Colonic mucosa (tissue), 4 donors: ENCODE data around the gene THAP7. TPM values are rescaled to one million over a fixed set of nuclear protein-coding genes. Genes with fewer than 3 reads are reported as not detected.
"Not testable (repeated sequence)": the region's sequence is repeated elsewhere in the genome, so short reads cannot be mapped to it uniquely, and the experiment has no call there.

ENCODE experiments used
- DNase-seq: peaks from one replicate; pipeline ENCODE4 v3.0.0-alpha.2; 2020
- H3K27ac ChIP-seq: fragments of 200-600 bp; one replicate; pipeline ENCODE4 v1.8.0; 2021
- H3K27me3 ChIP-seq: fragments of 200-600 bp; one replicate; pipeline ENCODE4 v1.8.0; 2021
- H3K36me3 ChIP-seq: fragments of 200-600 bp; one replicate; pipeline ENCODE4 v1.8.0; 2021
- H3K4me1 ChIP-seq: fragments of 200-600 bp; one replicate; pipeline ENCODE4 v1.8.0; 2021; ENCODE audit warnings: mild to moderate bottlenecking
- H3K4me3 ChIP-seq: fragments of 200-600 bp; one replicate; pipeline ENCODE4 v1.8.0; 2021
- H3K9ac ChIP-seq, 2 donors: one replicate each; pipeline ENCODE4 v1.7.0; 2013; ENCODE audit warnings: control low read depth in 2 of 2, low read depth in 2 of 2, low read length in 2 of 2
- H3K9me3 ChIP-seq: fragments of 200-600 bp; one replicate; pipeline ENCODE4 v1.8.0; 2021
- CTCF ChIP-seq: fragments of 200-600 bp; IDR thresholded peaks from one replicate; pipeline ENCODE4 v1.8.0; 2022; ENCODE audit warnings: antibody characterized with exemption, mild to moderate bottlenecking
- intact Hi-C: fragments of 100-400 bp; cut with DNase I; formaldehyde crosslinking; loops from one replicate; pipeline ENCODE4 v1.14.1; 2022
- total RNA-seq, 2 donors: library from RNA; stranded (reverse); fragmentation: NEBNext Ultra II Directional in 1 of 2; extraction: Animal tissue kit (Norgen Biotek cat#: 25700) in 1 of 2; gene quantifications; one replicate each; pipeline ENCODE4 v1.2.1, GENCODE V29; 2021
- donor health status: healthy.
- donor health status: DM: no; HTN: no; CAD: no.
- donor health status: DM: no; HTN: no; CAD: no.

The THAP7 gene
- total RNA-seq, 2 donors from 2014 or later, result 12.9 to 23.3 TPM

- H3K36me3 ChIP-seq, result no peaks in the 10 kb centered on the region
- no peak for TF ChIP-seq CTCF
- H3K4me1 ChIP-seq, result peaks cover 9% of the 10 kb centered on the region
- peak overlapping the region; percentile 47 to 61 for H3K9ac ChIP-seq
- intact Hi-C loops, result no loop called here
- H3K27ac ChIP-seq, result peak overlapping the region; percentile 37
- peak overlapping the region; percentile 34 for H3K4me3 ChIP-seq
- no peaks in the 10 kb centered on the region for H3K27me3 ChIP-seq
- DNase-seq, result peak; percentile 84
- H3K9me3 ChIP-seq, result no peaks in the 10 kb centered on the region
Measured at GRCh38 chr22:21014202-21014725, 12.3 kb upstream of the THAP7 start.

DNA sequence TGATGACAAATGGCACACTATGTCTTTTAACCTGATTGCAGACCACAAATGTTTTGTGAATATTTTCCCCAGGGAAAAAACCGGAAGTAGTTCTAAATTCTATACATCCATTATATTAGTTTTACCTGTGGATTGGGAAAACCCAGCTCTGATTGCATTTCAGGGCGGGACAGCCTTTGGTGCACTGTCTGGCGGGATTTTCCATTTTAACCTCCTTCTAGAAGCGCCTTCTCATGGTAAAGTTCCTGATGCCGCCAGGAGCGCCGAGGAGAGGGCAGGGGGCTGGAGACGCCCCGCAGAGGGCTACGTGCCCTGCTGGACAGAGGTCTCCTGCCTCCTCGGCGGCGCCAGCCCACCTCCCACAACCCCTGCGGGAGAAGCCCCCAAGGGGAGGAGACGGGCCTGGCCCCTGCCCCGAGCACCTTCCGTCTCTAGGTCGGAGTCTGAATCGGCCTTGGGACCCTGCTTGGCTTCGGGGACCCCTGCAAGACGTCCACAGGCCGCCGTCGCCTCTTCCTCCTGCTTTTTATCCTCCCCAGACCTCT lies 11.8 kb upstream of the THAP7 start:
- peak overlapping the region; percentile 34 for H3K4me3 ChIP-seq

DNA sequence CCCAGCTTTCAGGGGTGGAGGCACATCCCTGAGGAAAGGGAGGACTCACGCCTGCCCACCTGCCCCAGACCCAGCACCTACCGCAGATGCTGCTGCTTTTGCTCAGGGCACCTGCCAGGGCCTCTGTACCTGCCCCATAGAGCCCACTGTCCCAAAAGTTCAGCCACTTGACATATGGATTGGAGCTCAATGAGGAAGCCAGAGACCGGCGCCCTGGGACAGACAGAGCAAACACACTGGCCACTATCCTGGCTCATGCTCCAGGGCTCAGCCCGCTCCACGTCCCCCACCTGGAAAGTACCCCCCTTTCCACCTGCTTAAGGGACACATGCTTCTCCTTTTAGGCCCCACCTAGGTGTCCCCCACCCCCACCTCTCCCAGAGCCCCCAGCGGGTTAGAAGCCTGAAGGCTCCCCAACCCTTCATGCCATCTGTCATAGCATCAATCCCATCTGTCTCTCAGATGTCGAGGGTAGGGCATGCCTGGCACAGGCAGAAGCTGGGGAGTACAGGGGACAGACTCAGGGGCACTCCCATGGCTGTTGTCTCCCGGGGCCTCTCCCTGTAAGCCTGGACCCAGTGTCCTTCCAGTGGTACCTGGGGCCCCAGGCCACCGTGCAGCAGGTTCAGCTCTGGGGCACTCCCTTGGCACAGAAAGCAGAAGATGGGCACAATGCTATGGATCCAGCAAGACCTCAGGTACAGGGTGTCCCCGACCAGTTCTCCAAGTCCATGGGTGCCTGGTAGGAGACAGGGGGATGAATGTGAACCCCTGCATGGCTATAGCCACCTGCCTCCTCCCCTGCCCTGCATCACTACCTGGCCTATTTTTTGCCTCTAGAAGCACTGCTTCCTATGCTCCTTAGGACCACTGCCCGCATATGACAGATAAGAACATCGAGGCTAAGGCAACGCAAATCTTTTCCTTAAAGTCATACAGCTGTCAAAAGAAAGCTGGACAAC lies 10.8 kb upstream of the THAP7 start:
- Histone ChIP-seq H3K4me3 (no peak overlapping the region), H3K9ac (no peak overlapping the region), H3K27me3 (no peaks in the 10 kb centered on the region), H3K9me3 (no peaks in the 10 kb centered on the region), H3K36me3 (no peaks in the 10 kb centered on the region), H3K27ac (no peak overlapping the region), H3K4me1 (peaks cover 9% of the 10 kb centered on the region)
- DNase-seq, result no peak
- no peak for TF ChIP-seq CTCF
- intact Hi-C loops, result no loop called here

More for the DNA sequence above, 11.8 kb upstream of the THAP7 start:
- no peak for DNase-seq
- TF ChIP-seq CTCF, result no peak
- peak overlapping the region; percentile 47 to 61 for H3K9ac ChIP-seq
- no peaks in the 10 kb centered on the region for H3K36me3 ChIP-seq
- intact Hi-C loops, result no loop called here
- H3K27me3 ChIP-seq, result no peaks in the 10 kb centered on the region
- peak overlapping the region; percentile 37 for H3K27ac ChIP-seq
- H3K9me3 ChIP-seq, result no peaks in the 10 kb centered on the region
- peaks cover 9% of the 10 kb centered on the region for H3K4me1 ChIP-seq

- intact Hi-C loops, result no loop called here
- H3K27me3 ChIP-seq, result no peaks in the 10 kb centered on the region
- TF ChIP-seq CTCF, result no peak
- H3K27ac ChIP-seq, result no peak overlapping the region
- peaks cover 9% of the 10 kb centered on the region for H3K4me1 ChIP-seq
- H3K9ac ChIP-seq, result no peak overlapping the region
- no peaks in the 10 kb centered on the region for H3K36me3 ChIP-seq
- no peak overlapping the region for H3K4me3 ChIP-seq
- no peaks in the 10 kb centered on the region for H3K9me3 ChIP-seq
- DNase-seq, result no peak
Measured at GRCh38 chr22:21010426-21011113, 8.7 kb upstream of the THAP7 start.

DNA sequence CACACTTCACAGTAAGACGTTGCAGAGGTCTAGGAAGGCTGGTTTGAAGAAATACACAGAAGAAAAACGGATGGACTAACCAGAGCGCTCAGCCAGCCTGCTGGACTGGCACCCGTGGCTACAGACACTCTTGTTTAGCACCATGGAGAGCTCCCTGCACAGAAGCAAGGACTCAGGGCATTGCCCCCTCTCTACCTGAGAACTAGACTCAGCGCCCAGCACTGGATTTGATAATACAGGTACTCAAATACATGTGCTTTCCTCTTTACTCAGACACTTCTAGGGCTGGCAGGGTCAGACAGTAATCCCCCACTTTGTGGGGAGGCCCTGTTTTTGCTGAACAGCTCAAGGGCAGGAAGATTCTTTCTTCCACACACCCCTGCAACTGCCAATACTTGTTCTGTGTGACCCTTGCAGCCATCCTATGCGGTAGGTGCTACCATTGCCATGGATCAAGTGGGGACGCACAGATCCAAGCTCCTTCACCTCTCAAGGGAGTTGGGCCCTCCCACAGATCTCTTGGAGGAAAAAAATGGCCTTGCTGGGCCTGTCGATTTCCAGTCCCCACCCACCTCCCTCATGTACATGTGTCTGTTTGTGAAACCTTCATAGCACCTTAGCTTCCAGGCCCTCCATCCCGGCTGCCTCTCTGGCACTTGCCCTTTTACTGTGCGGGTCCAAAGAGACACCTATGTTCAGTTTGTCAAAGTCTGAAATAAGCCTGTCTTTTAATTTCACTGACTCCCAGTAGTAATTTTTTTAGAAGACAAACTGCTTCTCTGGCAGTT lies 7.9 kb upstream of the THAP7 start:
- peak; percentile 30 for DNase-seq
- no peak overlapping the region for H3K9ac ChIP-seq
- H3K27ac ChIP-seq, result no peak overlapping the region
- no peak overlapping the region for H3K4me3 ChIP-seq
- H3K36me3 ChIP-seq, result no peaks in the 10 kb centered on the region
- no peak for TF ChIP-seq CTCF
- H3K27me3 ChIP-seq, result no peaks in the 10 kb centered on the region
- no peaks in the 10 kb centered on the region for H3K9me3 ChIP-seq
- H3K4me1 ChIP-seq, result peaks cover 7% of the 10 kb centered on the region
- intact Hi-C loops, result no loop called here

DNA sequence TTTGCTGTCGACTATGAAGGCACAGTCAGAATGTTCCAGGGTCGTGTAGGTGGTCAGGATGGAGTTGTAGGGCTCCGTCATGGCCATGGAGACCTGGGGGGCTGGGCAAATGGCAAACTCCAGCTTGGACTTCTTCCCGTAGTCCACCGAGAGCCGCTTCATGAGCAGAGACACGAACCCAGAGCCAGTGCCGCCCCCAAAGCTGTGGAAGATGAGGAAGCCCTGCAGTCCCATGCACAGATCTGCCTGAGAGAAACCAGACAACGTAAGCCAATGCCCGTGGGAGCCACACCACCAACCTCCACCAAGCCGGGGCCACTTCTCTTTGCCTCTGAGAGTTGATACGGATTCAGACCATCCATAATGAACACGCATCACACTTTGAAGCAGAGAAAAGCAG lies 7.3 kb upstream of the THAP7 start:
- H3K27me3 ChIP-seq, H3K9ac ChIP-seq, intact Hi-C loops, H3K4me3 ChIP-seq, H3K4me1 ChIP-seq, H3K36me3 ChIP-seq, H3K9me3 ChIP-seq, DNase-seq, H3K27ac ChIP-seq: not testable (repeated sequence)
